SK-N-SH (cell line): ENCODE data around the gene TBX6. TPM values are rescaled to one million over a fixed set of nuclear protein-coding genes. Genes with fewer than 3 reads are reported as not detected.
"Not testable (repeated sequence)": the region's sequence is repeated elsewhere in the genome, so short reads cannot be mapped to it uniquely, and the experiment has no call there.

Experiments
- CTCF ChIA-PET: fragments of 300-600, 350-600 bp; formaldehyde crosslinking; extraction: SDS; loops from one replicate; lab custom pipeline; 2021; lab: Yijun Ruan, JAX
- POLR2A ChIA-PET: fragments of 350-600 bp; sonication (Branson Sonifier 250); formaldehyde crosslinking; extraction: SDS; loops from one replicate; lab custom pipeline; 2020; ENCODE audit warnings: antibody characterized with exemption, inconsistent platforms; lab: Yijun Ruan, JAX
- DNase-seq: peaks from one replicate; pipeline ENCODE4 v3.0.0; 2012
- H2AFZ ChIP-seq: fragments of 200-600 bp; sonication (generic); 2 replicates; pipeline ENCODE4 v1.8.1; 2016; ENCODE audit warnings: antibody characterized with exemption, mild to moderate bottlenecking, low read depth
- H3F3A ChIP-seq: fragments of 200-600 bp; sonication (generic); replicated peaks from 2 replicates; pipeline ENCODE3; 2016; ENCODE audit warnings: antibody characterized with exemption, mild to moderate bottlenecking; ENCODE audit not compliant: insufficient read depth
- H3K27ac ChIP-seq, 2 experiments: fragments of 200-500 bp in 1 of 2; fragments of 200-600 bp in 1 of 2; sonication (Bioruptor generic) in 1 of 2; sonication (generic), shearing (Covaris generic) in 1 of 2; 2 replicates each; pipeline versions ENCODE4 v1.5.1 to v1.6.1; 2014 to 2016; ENCODE audit warnings: low read depth in 2 of 2, inconsistent platforms in 1 of 2, low read length in 1 of 2, mild to moderate bottlenecking in 1 of 2, mixed read lengths in 1 of 2
- H3K27me3 ChIP-seq: fragments of 200-600 bp; sonication (generic), shearing (Covaris generic); 2 replicates; pipeline ENCODE4 v1.6.1; 2016; ENCODE audit warnings: mixed run types; ENCODE audit not compliant: insufficient read depth
- H3K36me3 ChIP-seq, 2 experiments: fragments of 200-500 bp in 1 of 2; fragments of 200-600 bp in 1 of 2; sonication (Bioruptor generic) in 1 of 2; sonication (generic) in 1 of 2; replicated peaks in 1 of 2; 2 replicates each; pipeline versions ENCODE3 to v1.5.1; 2014 to 2016; ENCODE audit warnings: low read length in 1 of 2, mild to moderate bottlenecking in 1 of 2; ENCODE audit not compliant: insufficient read depth in 2 of 2, control insufficient read depth in 1 of 2
- H3K4me1 ChIP-seq, 2 experiments: fragments of 200-500 bp in 1 of 2; fragments of 200-600 bp in 1 of 2; sonication (Bioruptor generic) in 1 of 2; sonication (generic), shearing (Covaris generic) in 1 of 2; 2 replicates each; pipeline versions ENCODE4 v1.5.1 to v1.6.1; 2014 to 2016; ENCODE audit warnings: low read depth in 1 of 2, low read length in 1 of 2, mixed run types in 1 of 2; ENCODE audit not compliant: insufficient read depth in 2 of 2, control insufficient read depth in 1 of 2
- H3K4me2 ChIP-seq: fragments of 200-600 bp; sonication (generic), shearing (Covaris generic); 2 replicates; pipeline ENCODE4 v1.6.1; 2017; ENCODE audit warnings: mixed run types
- H3K4me3 ChIP-seq, 2 experiments: fragments of 200-500 bp in 1 of 2; fragments of 200-600 bp in 1 of 2; sonication (Bioruptor generic) in 1 of 2; sonication (generic), shearing (Covaris generic) in 1 of 2; 2 replicates each; pipeline versions ENCODE4 v1.5.1 to v1.8.1; 2014 to 2016; ENCODE audit warnings: low read depth in 2 of 2, inconsistent platforms in 1 of 2, low read length in 1 of 2, mild to moderate bottlenecking in 1 of 2, mixed read lengths in 1 of 2, moderate library complexity in 1 of 2
- H3K79me2 ChIP-seq: fragments of 200-600 bp; sonication (generic); 2 replicates; pipeline ENCODE4 v1.8.1; 2017; ENCODE audit warnings: mild to moderate bottlenecking; ENCODE audit not compliant: insufficient read depth
- H3K9ac ChIP-seq: fragments of 200-600 bp; sonication (generic); 2 replicates; pipeline ENCODE4 v1.6.1; 2017; ENCODE audit warnings: mixed run types
- H3K9me2 ChIP-seq: fragments of 200-600 bp; sonication (generic); 2 replicates; pipeline ENCODE4 v1.6.1; 2017; ENCODE audit warnings: mixed run types
- H3K9me3 ChIP-seq: fragments of 200-600 bp; sonication (generic); 2 replicates; pipeline ENCODE4 v1.6.1; 2017; ENCODE audit warnings: mixed run types, mild to moderate bottlenecking, moderate library complexity
- H4K20me1 ChIP-seq: fragments of 200-600 bp; sonication (generic); 2 replicates; pipeline ENCODE4 v1.6.1; 2017; ENCODE audit warnings: mild to moderate bottlenecking, mixed run types; ENCODE audit not compliant: insufficient read depth
- CTCF ChIP-seq: fragments of 200-600 bp; sonication (generic); IDR thresholded peaks from 2 replicates; pipeline ENCODE4 v1.6.1; 2017; ENCODE audit warnings: antibody characterized with exemption, mild to moderate bottlenecking, moderate library complexity
- ELF1 ChIP-seq: IDR thresholded peaks from 2 replicates; pipeline ENCODE4 v1.4.0; 2012
- EP300 ChIP-seq, 2 experiments: IDR thresholded peaks; 2 replicates each; pipeline versions ENCODE4 v1.4.0 to v1.6.1; 2012; ENCODE audit warnings: borderline replicate concordance in 1 of 2, low read depth in 1 of 2, low read length in 1 of 2
- MEF2A ChIP-seq: IDR thresholded peaks from 2 replicates; pipeline ENCODE4 v1.4.0; 2012; ENCODE audit warnings: low read depth, borderline replicate concordance
- RXRA ChIP-seq: IDR thresholded peaks from 2 replicates; pipeline ENCODE4 v1.4.0; 2012; ENCODE audit warnings: low read depth, mild to moderate bottlenecking, borderline replicate concordance
- SMC3 ChIP-seq: IDR thresholded peaks from 2 replicates; pipeline ENCODE4 v1.6.1; 2012; ENCODE audit warnings: low read depth, low read length, improper control_type of control experiment
- TAF1 ChIP-seq: IDR thresholded peaks from 2 replicates; pipeline ENCODE4 v1.6.1; 2012; ENCODE audit warnings: low read depth, mild to moderate bottlenecking, low read length, moderate library complexity, borderline replicate concordance
- TCF12 ChIP-seq: IDR thresholded peaks from 2 replicates; pipeline ENCODE4 v1.4.0; 2012
- WGBS: methylation state at CpG from one replicate; pipeline ENCODE4 v1.1.6; 2017; ENCODE audit warnings: low lambda C conversion rate; 5-methylcytosine and 5-hydroxymethylcytosine counted together
- polyA plus RNA-seq, 3 experiments: library from polyadenylated mRNA; depleted of rRNA; stranded (reverse); fragments of >200 nt; gene quantifications; 2 replicates each; pipeline ENCODE4 v1.2.3, GENCODE V29; 2012

The TBX6 gene
- polyA plus RNA-seq, 1 of the 3 experiments (the other 2 are of a cell fraction) = 0.18 TPM

GRCh38 chr16:30131869-30132475, 40.2 kb upstream of the TBX6 start:
- H3K27ac ChIP-seq = peak overlapping the region in 1 of 2 experiments; percentile 36; a peak in 1 of 4 replicates
- no peak overlapping the region for H3K9ac ChIP-seq
- ChIA-PET POLR2A (no interaction called here), CTCF (interaction anchor here (1.1 kb wide), 1 partner anchor 40 kb away, joined by 4 read pairs; no protein-coding TSS in a partner anchor)
- peak; percentile 8; the same call in 1 of the 2 replicates for TF ChIP-seq TCF12
- no peak for TF ChIP-seq EP300 (IDR thresholded peaks at IDR 0.05; ENCODE audit: borderline replicate concordance in 1 of 2, low read depth in 1 of 2, low read length in 1 of 2)
- DNase-seq = no peak
- H3K27me3 ChIP-seq = no peaks in the 10 kb centered on the region
- no peak overlapping the region for H2AFZ ChIP-seq
- no peaks in the 10 kb centered on the region for H3K9me2 ChIP-seq
- H3K36me3 ChIP-seq = no peaks in the 10 kb centered on the region
- H3K4me2 ChIP-seq = no peak overlapping the region
- H3K79me2 ChIP-seq = no peaks in the 10 kb centered on the region
- no peaks in the 10 kb centered on the region for H3K9me3 ChIP-seq
- peaks cover 0 to 13% of the 10 kb centered on the region in 2 experiments; a peak in 1 of 4 replicates for H3K4me1 ChIP-seq
- WGBS = 35% methylated on average over 4 of the region's 4 CpGs
- H3F3A ChIP-seq = no peaks in the 10 kb centered on the region
- no peaks in the 10 kb centered on the region for H4K20me1 ChIP-seq
- H3K4me3 ChIP-seq = no peak overlapping the region

- H3K9me2 ChIP-seq = no peaks in the 10 kb centered on the region
- TF ChIP-seq MEF2A (no peak), TCF12 (no peak), CTCF (no peak), ELF1 (no peak), SMC3 (no peak), RXRA (no peak), TAF1 (no peak)
Observed at GRCh38 chr16:30127993-30128392, 36.3 kb upstream of the TBX6 start.

GRCh38 chr16:30125690-30126089, 34.0 kb upstream of the TBX6 start:
- H3K9me3 ChIP-seq, H3K79me2 ChIP-seq, H3K4me2 ChIP-seq, H3K4me3 ChIP-seq, H3K9ac ChIP-seq, H3K36me3 ChIP-seq, H3K27me3 ChIP-seq, H4K20me1 ChIP-seq, DNase-seq, POLR2A ChIA-PET, H3K27ac ChIP-seq, H2AFZ ChIP-seq, H3K9me2 ChIP-seq: not testable (repeated sequence)
- WGBS = 85% methylated on average over 9 of the region's 9 CpGs
- CTCF ChIA-PET = interaction anchor here (1.0 to 2.8 kb wide), 3 partner anchors 8 to 34 kb away, joined by 4 to 11 read pairs (median 4); partner anchors contain the start of gene TBX6
- Histone ChIP-seq H3K4me1 (peaks cover 9 to 11% of the 10 kb centered on the region in 2 experiments; a peak in 3 of 4 replicates), H3F3A (peaks cover 14% of the 10 kb centered on the region)

More at GRCh38 chr16:30127993-30128392, 36.3 kb upstream of the TBX6 start:
- Histone ChIP-seq H3K4me2 (no peak overlapping the region), H3K9ac (no peak overlapping the region), H3K79me2 (no peaks in the 10 kb centered on the region), H3K4me1 (peaks cover 9 to 15% of the 10 kb centered on the region in 2 experiments; a peak in 3 of 4 replicates), H3K9me3 (no peaks in the 10 kb centered on the region), H3F3A (peaks cover 14% of the 10 kb centered on the region), H3K36me3 (no peaks in the 10 kb centered on the region), H3K4me3 (no peak overlapping the region), H3K27ac (no peak overlapping the region), H4K20me1 (no peaks in the 10 kb centered on the region), H3K27me3 (no peaks in the 10 kb centered on the region), H2AFZ (no peak overlapping the region)
- 81% methylated on average over 1 of the region's 1 CpG for WGBS
- CTCF ChIA-PET = interaction anchor here (0.8 kb wide), 1 partner anchor 686 kb away, joined by 3 read pairs; no protein-coding TSS in a partner anchor
- no peak for DNase-seq
- POLR2A ChIA-PET = no interaction called here
